H9 (cell line): ENCODE data around the gene PARD3. TPM values are rescaled to one million over a fixed set of nuclear protein-coding genes. Genes with fewer than 3 reads are reported as not detected.

Experiments used
- DNase-seq: peaks from one replicate; pipeline ENCODE4 v3.0.0-alpha.2; 2017
- H2AFZ ChIP-seq: one replicate; pipeline ENCODE4 v1.6.1; 2013; ENCODE audit warnings: mild to moderate bottlenecking, low read length, control low read depth, moderate library complexity
- H2AK5ac ChIP-seq: 2 replicates; pipeline ENCODE4 v1.6.1; 2013; ENCODE audit warnings: low read length, control low read depth, mixed read lengths; ENCODE audit not compliant: insufficient read length
- H2BK120ac ChIP-seq: one replicate; pipeline ENCODE4 v1.6.1; 2013; ENCODE audit warnings: low read depth, mild to moderate bottlenecking, low read length, control low read depth, inconsistent platforms; ENCODE audit not compliant: poor library complexity, severe bottlenecking
- H2BK12ac ChIP-seq: 2 replicates; pipeline ENCODE4 v1.6.1; 2013; ENCODE audit warnings: low read length, control low read depth, mixed read lengths, low read depth; ENCODE audit not compliant: insufficient read length
- H2BK15ac ChIP-seq: 2 replicates; pipeline ENCODE4 v1.6.1; 2013; ENCODE audit warnings: low read depth, low read length, control low read depth
- H2BK20ac ChIP-seq: one replicate; pipeline ENCODE4 v1.6.1; 2013; ENCODE audit warnings: low read depth, mild to moderate bottlenecking, low read length, control low read depth, inconsistent platforms; ENCODE audit not compliant: poor library complexity, severe bottlenecking
- H2BK5ac ChIP-seq: 2 replicates; pipeline ENCODE4 v1.6.1; 2013; ENCODE audit warnings: low read length, control low read depth, mixed read lengths; ENCODE audit not compliant: insufficient read length
- H3K14ac ChIP-seq: 2 replicates; pipeline ENCODE4 v1.6.1; 2013; ENCODE audit warnings: low read length, control low read depth; ENCODE audit not compliant: insufficient read depth
- H3K18ac ChIP-seq: 2 replicates; pipeline ENCODE4 v1.6.1; 2013; ENCODE audit warnings: low read depth, mild to moderate bottlenecking, mixed read lengths, low read length, control low read depth; ENCODE audit not compliant: insufficient read length
- H3K23ac ChIP-seq: 2 replicates; pipeline ENCODE4 v1.6.1; 2013; ENCODE audit warnings: low read length, control low read depth, mixed read lengths, low read depth; ENCODE audit not compliant: insufficient read length
- H3K23me2 ChIP-seq: 2 replicates; pipeline ENCODE4 v1.6.1; 2013; ENCODE audit warnings: low read depth, mild to moderate bottlenecking, mixed read lengths, low read length, control low read depth; ENCODE audit not compliant: insufficient read length, poor library complexity, severe bottlenecking
- H3K27ac ChIP-seq: 2 replicates; pipeline ENCODE4 v1.5.1; 2013; ENCODE audit warnings: low read length, control low read depth, mixed read lengths, low read depth; ENCODE audit not compliant: insufficient read length
- H3K27me3 ChIP-seq: 2 replicates; pipeline ENCODE4 v1.6.1; 2013; ENCODE audit warnings: low read length, control low read depth, inconsistent platforms; ENCODE audit not compliant: insufficient read depth
- H3K4ac ChIP-seq: 2 replicates; pipeline ENCODE4 v1.6.1; 2013; ENCODE audit warnings: low read depth, mild to moderate bottlenecking, control low read depth, inconsistent platforms, low read length, moderate library complexity
- H3K4me1 ChIP-seq: 2 replicates; pipeline ENCODE4 v1.6.1; 2013; ENCODE audit warnings: low read length, control low read depth, inconsistent platforms; ENCODE audit not compliant: insufficient read depth
- H3K4me2 ChIP-seq: 2 replicates; pipeline ENCODE4 v1.6.1; 2013; ENCODE audit warnings: low read length, control low read depth, mixed read lengths; ENCODE audit not compliant: insufficient read length, insufficient read depth
- H3K56ac ChIP-seq: 2 replicates; pipeline ENCODE4 v1.6.1; 2013; ENCODE audit warnings: low read depth, mild to moderate bottlenecking, mixed read lengths, low read length, control low read depth; ENCODE audit not compliant: insufficient read length
- H3K79me1 ChIP-seq: 2 replicates; pipeline ENCODE4 v1.6.1; 2013; ENCODE audit warnings: low read depth, mild to moderate bottlenecking, moderate library complexity, low read length, control low read depth, inconsistent platforms; ENCODE audit not compliant: insufficient read depth, poor library complexity, severe bottlenecking
- H3K79me2 ChIP-seq: 2 replicates; pipeline ENCODE4 v1.6.1; 2013; ENCODE audit warnings: low read length, control low read depth, inconsistent platforms; ENCODE audit not compliant: insufficient read depth
- H3K9ac ChIP-seq: 2 replicates; pipeline ENCODE4 v1.6.1; 2013; ENCODE audit warnings: low read length, control low read depth, mixed read lengths; ENCODE audit not compliant: insufficient read length; ENCODE audit errors: extremely low read depth
- H3K9me3 ChIP-seq: one replicate; pipeline ENCODE4 v1.6.1; 2013; ENCODE audit warnings: low read depth, low read length, inconsistent platforms; ENCODE audit not compliant: control insufficient read depth
- H3T11ph ChIP-seq: one replicate; pipeline ENCODE4 v1.6.1; 2013; ENCODE audit warnings: mild to moderate bottlenecking, low read length, control low read depth, inconsistent platforms
- H4K20me1 ChIP-seq: one replicate; pipeline ENCODE4 v1.6.1; 2013; ENCODE audit not compliant: control insufficient read depth, insufficient read length, insufficient read depth
- H4K5ac ChIP-seq: 2 replicates; pipeline ENCODE4 v1.6.1; 2013; ENCODE audit warnings: low read depth, mild to moderate bottlenecking, mixed read lengths, low read length, control low read depth; ENCODE audit not compliant: insufficient read length
- H4K8ac ChIP-seq: replicated peaks from 2 replicates; pipeline ENCODE4 v1.6.1; 2013; ENCODE audit warnings: low read length, control low read depth, mixed read lengths, low read depth; ENCODE audit not compliant: insufficient read length
- H4K91ac ChIP-seq: 2 replicates; pipeline ENCODE4 v1.6.1; 2013; ENCODE audit warnings: low read depth, mild to moderate bottlenecking, moderate library complexity, mixed read lengths, low read length, control low read depth; ENCODE audit not compliant: insufficient read length
- H3K27ac Mint-ChIP-seq, 3 experiments: 2 replicates in 2 of 3; 3 replicates in 1 of 3; pipeline ENCODE4 v1.8.0; 2020 to 2021; ENCODE audit warnings: mixed read lengths in 3 of 3, mild to moderate bottlenecking in 1 of 3, moderate library complexity in 1 of 3
- H3K27me3 Mint-ChIP-seq: 2 replicates; pipeline ENCODE4 v1.8.0; 2021; ENCODE audit warnings: low read depth, mild to moderate bottlenecking, moderate library complexity, mixed read lengths
- H3K36me3 Mint-ChIP-seq, 3 experiments: 2 replicates in 2 of 3; 3 replicates in 1 of 3; pipeline ENCODE4 v1.8.0; 2020 to 2021; ENCODE audit warnings: low read depth in 3 of 3, mixed read lengths in 3 of 3; ENCODE audit not compliant: insufficient read depth in 1 of 3
- H3K4me1 Mint-ChIP-seq, 2 experiments: 2 replicates each; pipeline ENCODE4 v1.8.0; 2020; ENCODE audit warnings: mixed read lengths in 2 of 2
- H3K4me3 Mint-ChIP-seq, 2 experiments: 2 replicates in 1 of 2; 3 replicates in 1 of 2; pipeline ENCODE4 v1.8.0; 2020 to 2021; ENCODE audit warnings: mild to moderate bottlenecking in 2 of 2, mixed read lengths in 2 of 2, moderate library complexity in 1 of 2
- H3K9me3 Mint-ChIP-seq, 2 experiments: 2 replicates in 1 of 2; 3 replicates in 1 of 2; pipeline ENCODE4 v1.8.0; 2020; ENCODE audit warnings: mild to moderate bottlenecking in 2 of 2, mixed read lengths in 2 of 2, moderate library complexity in 1 of 2
- WGBS: extraction: QIAGEN DNeasy Blood & Tissue Kit; methylation state at CpG from one replicate; pipeline ENCODE4 v1.1.7; 2013; ENCODE audit warnings: missing lambda C conversion rate, low lambda C conversion rate, mixed read lengths; ENCODE audit not compliant: insufficient read length; ENCODE audit errors: extremely low coverage; 5-methylcytosine and 5-hydroxymethylcytosine counted together
- total RNA-seq: library from RNA; stranded (reverse); gene quantifications from 2 replicates; pipeline ENCODE4 v1.2.1, GENCODE V29; 2021
- TF ChIP-seq, protein P1 (sequence below): fragments of 200-600 bp; sonication (generic); conservative IDR thresholded peaks from 3 replicates; pipeline ENCODE4 v1.8.0; 2021; ENCODE audit warnings: antibody characterized with exemption, mild to moderate bottlenecking

PARD3 gene
- total RNA-seq, 1 experiment from 2014 or later = 44.7 TPM

DNA sequence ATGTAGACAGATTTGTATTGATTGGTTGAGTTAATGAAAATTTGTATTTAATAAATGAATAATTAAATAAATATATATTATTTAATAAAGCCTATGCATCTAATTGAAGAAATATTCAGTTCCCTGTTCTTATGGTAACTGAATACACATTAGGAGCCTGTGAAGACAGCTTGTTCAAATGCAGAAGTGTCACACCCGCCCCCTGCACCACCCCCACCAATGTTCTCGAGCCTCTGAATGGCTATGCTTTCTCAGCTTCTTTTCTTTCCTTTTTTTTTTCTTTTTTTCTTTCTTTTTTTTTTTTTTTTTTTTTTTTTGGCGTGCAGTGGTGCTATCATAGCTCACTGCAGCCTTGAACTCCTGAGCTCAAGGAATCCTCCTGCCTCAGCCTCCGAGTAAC, 38.3 kb upstream of the PARD3 start:
- Histone ChIP-seq H3K27ac (no peak overlapping the region), H4K20me1 (no peaks in the 10 kb centered on the region), H2AK5ac (no peak overlapping the region), H3K56ac (no peak overlapping the region), H3K79me1 (no peaks in the 10 kb centered on the region), H3K18ac (no peak overlapping the region), H3K4me1 (no peaks in the 10 kb centered on the region), H3K23me2 (no peaks in the 10 kb centered on the region), H4K91ac (no peak overlapping the region), H2BK5ac (no peak overlapping the region), H4K5ac (no peak overlapping the region), H3K79me2 (no peaks in the 10 kb centered on the region), H3K27me3 (no peaks in the 10 kb centered on the region), H3K4ac (no peak overlapping the region), H3K23ac (no peak overlapping the region), H3K9me3 (no peaks in the 10 kb centered on the region), H2BK120ac (no peak overlapping the region), H2AFZ (no peak overlapping the region), H3K14ac (no peak overlapping the region), H3T11ph (no peak overlapping the region), H2BK15ac (no peak overlapping the region), H2BK20ac (no peak overlapping the region), H3K4me2 (no peak overlapping the region), H2BK12ac (no peak overlapping the region), H3K9ac (no peak overlapping the region), H4K8ac (no peak overlapping the region)
- Mint-ChIP-seq H3K4me1 (peaks cover 0 to 10% of the 10 kb centered on the region in 2 experiments), H3K36me3 (no peaks in the 10 kb centered on the region), H3K9me3 (no peaks in the 10 kb centered on the region), H3K4me3 (no peak overlapping the region), H3K27ac (no peak overlapping the region), H3K27me3 (no peaks in the 10 kb centered on the region)
- no CpG with 5 or more reads among the region's 4 CpGs for WGBS
- TF ChIP-seq, protein P1, sequence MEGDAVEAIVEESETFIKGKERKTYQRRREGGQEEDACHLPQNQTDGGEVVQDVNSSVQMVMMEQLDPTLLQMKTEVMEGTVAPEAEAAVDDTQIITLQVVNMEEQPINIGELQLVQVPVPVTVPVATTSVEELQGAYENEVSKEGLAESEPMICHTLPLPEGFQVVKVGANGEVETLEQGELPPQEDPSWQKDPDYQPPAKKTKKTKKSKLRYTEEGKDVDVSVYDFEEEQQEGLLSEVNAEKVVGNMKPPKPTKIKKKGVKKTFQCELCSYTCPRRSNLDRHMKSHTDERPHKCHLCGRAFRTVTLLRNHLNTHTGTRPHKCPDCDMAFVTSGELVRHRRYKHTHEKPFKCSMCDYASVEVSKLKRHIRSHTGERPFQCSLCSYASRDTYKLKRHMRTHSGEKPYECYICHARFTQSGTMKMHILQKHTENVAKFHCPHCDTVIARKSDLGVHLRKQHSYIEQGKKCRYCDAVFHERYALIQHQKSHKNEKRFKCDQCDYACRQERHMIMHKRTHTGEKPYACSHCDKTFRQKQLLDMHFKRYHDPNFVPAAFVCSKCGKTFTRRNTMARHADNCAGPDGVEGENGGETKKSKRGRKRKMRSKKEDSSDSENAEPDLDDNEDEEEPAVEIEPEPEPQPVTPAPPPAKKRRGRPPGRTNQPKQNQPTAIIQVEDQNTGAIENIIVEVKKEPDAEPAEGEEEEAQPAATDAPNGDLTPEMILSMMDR = no peak
- no peak for DNase-seq
